Spinal cord (tissue), 10 donors: ENCODE results near the gene ANKRD22. TPM values are rescaled to one million over a fixed set of nuclear protein-coding genes. Genes with fewer than 3 reads are reported as not detected.
A peak's percentile ranks its signal among the peaks of the same experiment; 100 is the strongest.

Experiments
- DNase-seq, 6 donors: peaks; one replicate each; pipeline versions ENCODE4 v3.0.0 to v3.0.0-alpha.2; 2013 to 2015; ENCODE audit warnings: low spot score in 6 of 6, low read depth in 4 of 6
- H3K27ac ChIP-seq: one replicate; pipeline ENCODE4 v1.5.1; 2013; ENCODE audit warnings: low read depth, low read length, control low read depth
- H3K27me3 ChIP-seq: one replicate; pipeline ENCODE4 v1.6.1; 2013; ENCODE audit warnings: low read length; ENCODE audit not compliant: control insufficient read depth, insufficient read depth
- H3K36me3 ChIP-seq: one replicate; pipeline ENCODE4 v1.6.1; 2013; ENCODE audit warnings: low read length; ENCODE audit not compliant: control insufficient read depth, insufficient read depth
- H3K4me1 ChIP-seq: one replicate; pipeline ENCODE4 v1.6.1; 2013; ENCODE audit warnings: low read length; ENCODE audit not compliant: control insufficient read depth, insufficient read depth
- H3K4me3 ChIP-seq: one replicate; pipeline ENCODE4 v1.5.1; 2013; ENCODE audit warnings: low read depth, low read length, control low read depth
- H3K9me3 ChIP-seq: one replicate; pipeline ENCODE4 v1.6.1; 2013; ENCODE audit warnings: low read length; ENCODE audit not compliant: control insufficient read depth, insufficient read depth
- WGBS: methylation state at CpG from one replicate; pipeline ENCODE4 v1.1.5; 2013; ENCODE audit warnings: missing lambda C conversion rate; ENCODE audit not compliant: insufficient coverage; 5-methylcytosine and 5-hydroxymethylcytosine counted together
- polyA plus RNA-seq, 2 donors: library from polyadenylated mRNA; unstranded; fragments of 120-200 nt; gene quantifications; one replicate each; pipeline ENCODE4 v1.2.1, GENCODE V29; 2013; ENCODE audit not compliant: insufficient read length in 2 of 2
- total RNA-seq, 2 donors: library from RNA; depleted of rRNA in 1 of 2; stranded (reverse); fragments of 120-200 nt in 1 of 2; fragments of >200 nt in 1 of 2; gene quantifications; one replicate each; pipeline versions ENCODE4 v1.2.3 to v1.2.4, GENCODE V29; 2013 to 2014
- donor health status: healthy.

Gene ANKRD22
- total and polyA plus RNA-seq, 4 donors: 0.17 to 0.70 (median 0.59) TPM; not detected in 1

DNA sequence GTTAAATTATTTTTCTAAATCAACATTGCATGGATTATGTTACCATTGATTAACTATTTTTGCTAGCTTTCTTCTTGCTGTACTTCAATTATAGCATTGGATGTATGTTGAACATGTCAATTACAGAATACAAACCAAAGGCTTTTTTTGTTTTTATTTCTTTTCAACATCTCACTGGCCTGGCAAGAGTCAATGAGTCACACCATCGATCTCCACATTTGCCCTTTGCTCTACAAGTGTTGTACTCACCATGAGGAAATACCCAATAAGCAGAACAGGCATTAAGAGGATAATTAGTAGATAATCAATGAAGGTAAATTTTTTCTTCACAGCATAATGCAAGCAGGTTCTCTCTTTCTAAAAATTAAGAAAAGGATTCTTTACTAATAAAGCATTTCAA is 23.3 kb downstream of the ANKRD22 start:
- Histone ChIP-seq H3K27me3 (no peaks in the 10 kb centered on the region), H3K9me3 (no peaks in the 10 kb centered on the region), H3K4me1 (no peaks in the 10 kb centered on the region), H3K4me3 (no peak overlapping the region), H3K36me3 (no peaks in the 10 kb centered on the region), H3K27ac (no peak overlapping the region)
- WGBS: no CpG with 5 or more reads among the region's 1 CpG
- DNase-seq: no peak

DNA sequence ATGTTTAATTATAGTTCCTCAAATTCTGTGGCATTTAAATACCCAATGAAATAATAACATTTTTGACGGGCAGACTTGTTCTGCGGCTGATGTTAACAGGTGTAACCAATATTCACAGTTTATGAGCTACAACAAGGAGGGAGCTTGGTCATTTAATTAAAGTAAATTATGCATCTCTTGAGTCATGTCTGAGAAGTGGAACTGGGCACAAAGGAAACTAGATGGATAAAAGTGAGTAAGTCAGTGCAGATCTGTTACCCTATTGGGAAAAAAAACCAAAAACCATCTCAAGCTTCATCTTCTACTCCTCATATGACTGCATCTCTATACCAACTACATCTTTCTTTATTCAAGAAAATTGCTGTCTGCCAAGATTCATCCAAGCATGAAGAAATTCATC is 24.0 kb downstream of the ANKRD22 start:
- Histone ChIP-seq H3K27me3 (no peaks in the 10 kb centered on the region), H3K9me3 (no peaks in the 10 kb centered on the region), H3K27ac (no peak overlapping the region), H3K4me1 (no peaks in the 10 kb centered on the region), H3K36me3 (no peaks in the 10 kb centered on the region), H3K4me3 (no peak overlapping the region)
- WGBS: no CpG with 5 or more reads among the region's 2 CpGs
- no peak for DNase-seq

DNA sequence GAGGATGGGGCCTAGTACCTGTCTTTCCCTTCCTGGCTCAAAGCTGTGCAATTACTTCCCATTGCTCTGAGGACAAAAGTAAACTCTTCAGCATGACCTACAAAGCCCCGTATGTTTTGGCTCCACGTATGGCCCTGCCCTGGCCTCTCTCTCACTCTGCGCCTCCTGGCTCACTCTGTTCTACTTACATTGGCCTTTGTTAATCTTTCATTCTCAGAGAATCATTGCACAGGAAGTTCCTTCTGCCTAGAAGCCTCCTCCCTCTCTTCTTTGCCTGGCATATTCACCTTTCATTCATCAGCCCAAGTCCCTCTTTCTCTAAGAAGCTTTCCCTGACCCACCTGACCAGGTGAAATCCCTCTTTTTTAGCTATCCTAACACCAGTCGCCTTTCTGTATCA is 25.3 kb downstream of the ANKRD22 start:
- Histone ChIP-seq H3K27ac (no peak overlapping the region), H3K9me3 (no peaks in the 10 kb centered on the region), H3K4me1 (no peaks in the 10 kb centered on the region), H3K27me3 (no peaks in the 10 kb centered on the region), H3K4me3 (no peak overlapping the region), H3K36me3 (no peaks in the 10 kb centered on the region)
- DNase-seq: no peak
- 59% methylated on average over 3 of the region's 4 CpGs for WGBS

DNA sequence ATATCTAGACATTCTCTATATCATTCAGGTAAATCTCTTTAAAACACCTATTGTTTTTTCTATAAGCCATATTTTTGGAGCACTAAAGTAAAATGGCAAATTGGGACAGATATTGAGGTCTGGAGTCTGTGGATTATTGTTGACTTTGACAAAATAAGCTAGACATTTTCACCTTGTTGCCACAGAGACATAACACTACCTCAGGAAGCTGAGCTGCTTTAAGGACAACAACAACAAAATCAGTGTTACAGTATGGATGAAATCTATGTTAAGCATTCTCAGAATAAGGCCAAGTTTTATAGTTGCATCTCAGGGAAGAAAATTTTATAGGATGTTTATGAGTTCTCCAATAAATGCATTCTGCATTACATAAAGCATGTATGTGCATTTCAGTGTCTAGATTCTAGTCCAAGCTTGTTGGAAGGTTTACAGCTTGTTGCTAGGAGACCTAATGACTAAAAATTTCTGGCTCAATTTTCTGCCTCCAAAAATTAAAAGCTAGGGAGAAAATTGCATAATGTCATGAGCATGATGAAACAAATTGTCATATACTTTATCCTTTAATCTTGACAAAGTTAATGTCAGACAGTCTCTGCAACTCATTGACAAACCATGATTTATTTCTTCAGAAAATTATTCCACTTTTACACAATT is 30.8 kb downstream of the ANKRD22 start:
- Histone ChIP-seq H3K27ac (no peak overlapping the region), H3K4me3 (no peak overlapping the region), H3K27me3 (no peaks in the 10 kb centered on the region), H3K9me3 (no peaks in the 10 kb centered on the region), H3K36me3 (no peaks in the 10 kb centered on the region), H3K4me1 (no peaks in the 10 kb centered on the region)
- peak in 5 of 6 donors; percentile 7 to 74 (median 22) for DNase-seq

DNA sequence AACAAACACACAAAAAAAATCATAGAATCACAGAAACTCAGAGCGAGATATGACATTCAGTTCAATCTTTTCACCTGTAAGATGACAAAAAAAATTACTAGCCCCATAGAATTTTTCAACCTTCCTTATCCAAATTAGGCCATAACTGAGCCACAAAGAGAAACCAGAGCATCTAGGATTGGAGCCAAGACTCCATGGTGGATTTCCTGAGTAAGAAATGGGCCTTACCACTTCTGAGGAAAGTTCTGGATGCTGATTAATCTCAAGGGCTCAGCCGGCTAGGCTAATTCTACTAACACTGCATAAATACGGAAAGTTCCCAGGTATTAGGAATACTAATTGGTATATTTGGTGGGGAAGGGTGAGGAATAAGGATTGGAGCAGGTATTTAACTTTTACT is 32.4 kb downstream of the ANKRD22 start:
- no peak overlapping the region for H3K4me3 ChIP-seq
- no peaks in the 10 kb centered on the region for H3K36me3 ChIP-seq
- no peak for DNase-seq
- no peak overlapping the region for H3K27ac ChIP-seq
- 82% methylated on average over 3 of the region's 3 CpGs for WGBS
- H3K9me3 ChIP-seq: no peaks in the 10 kb centered on the region
- no peaks in the 10 kb centered on the region for H3K27me3 ChIP-seq
- H3K4me1 ChIP-seq: no peaks in the 10 kb centered on the region

DNA sequence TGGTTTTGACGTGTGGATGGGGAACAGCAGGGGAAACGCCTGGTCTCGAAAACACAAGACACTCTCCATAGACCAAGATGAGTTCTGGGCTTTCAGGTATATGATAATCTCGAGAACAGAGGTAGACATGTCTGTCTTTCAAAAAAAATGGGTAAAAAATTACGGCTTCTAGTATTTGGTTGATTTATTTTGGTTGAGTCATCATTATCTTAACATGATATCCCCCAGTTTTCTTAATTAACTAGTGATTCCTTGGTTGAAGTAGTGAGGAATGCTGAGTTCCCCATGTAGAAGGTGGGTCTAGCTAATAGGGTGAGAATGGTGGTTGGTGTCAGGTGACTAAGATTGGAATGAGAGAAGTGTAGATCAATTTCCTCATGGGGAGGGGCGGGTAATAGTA is 38.4 kb downstream of the ANKRD22 start:
- DNase-seq: no peak
- Histone ChIP-seq H3K4me3 (no peak overlapping the region), H3K27me3 (no peaks in the 10 kb centered on the region), H3K36me3 (no peaks in the 10 kb centered on the region), H3K4me1 (no peaks in the 10 kb centered on the region), H3K9me3 (no peaks in the 10 kb centered on the region), H3K27ac (no peak overlapping the region)
- WGBS: 100% methylated on average over 1 of the region's 6 CpGs

DNA sequence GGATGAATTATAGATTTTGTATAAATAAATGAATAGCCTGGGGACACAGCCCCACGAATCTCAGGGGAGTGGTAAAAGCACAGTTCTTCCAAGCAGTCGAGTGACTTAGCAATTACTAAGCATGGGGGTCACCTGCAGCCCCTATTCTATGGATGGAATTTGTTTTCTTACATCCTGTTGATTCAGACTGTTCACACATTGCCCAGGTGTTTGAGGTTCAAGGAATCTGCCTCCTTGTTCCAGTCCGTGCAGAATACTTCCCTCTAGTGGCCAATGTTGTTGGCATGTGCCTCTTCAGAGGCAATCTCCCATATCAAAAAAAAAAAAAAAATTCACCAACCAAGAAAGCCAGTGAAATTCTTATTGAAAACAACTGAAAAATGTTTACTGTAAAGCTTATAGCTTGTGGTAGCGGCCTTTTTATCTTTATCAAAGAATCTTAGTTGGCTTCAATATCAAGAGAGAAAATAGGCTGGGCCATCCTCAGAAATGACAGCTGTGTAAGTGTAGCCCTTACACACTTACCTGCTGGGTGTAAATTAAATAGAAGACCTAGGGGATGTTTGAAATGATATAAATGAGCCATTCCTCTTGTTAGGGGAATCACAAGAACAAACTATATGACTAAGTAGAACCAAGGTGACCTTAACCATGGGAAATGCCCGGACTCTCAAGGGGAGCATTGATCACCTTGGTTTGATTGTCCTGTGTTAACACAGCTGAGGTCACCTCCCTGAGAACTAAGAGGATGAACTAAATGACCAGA is 41.3 kb downstream of the ANKRD22 start:
- Histone ChIP-seq H3K9me3 (no peaks in the 10 kb centered on the region), H3K36me3 (no peaks in the 10 kb centered on the region), H3K27me3 (no peaks in the 10 kb centered on the region), H3K4me1 (no peaks in the 10 kb centered on the region), H3K4me3 (no peak overlapping the region), H3K27ac (no peak overlapping the region)
- DNase-seq: peak in 2 of 6 donors; percentile 28 to 49
- WGBS: 46% methylated on average over 3 of the region's 5 CpGs

DNA sequence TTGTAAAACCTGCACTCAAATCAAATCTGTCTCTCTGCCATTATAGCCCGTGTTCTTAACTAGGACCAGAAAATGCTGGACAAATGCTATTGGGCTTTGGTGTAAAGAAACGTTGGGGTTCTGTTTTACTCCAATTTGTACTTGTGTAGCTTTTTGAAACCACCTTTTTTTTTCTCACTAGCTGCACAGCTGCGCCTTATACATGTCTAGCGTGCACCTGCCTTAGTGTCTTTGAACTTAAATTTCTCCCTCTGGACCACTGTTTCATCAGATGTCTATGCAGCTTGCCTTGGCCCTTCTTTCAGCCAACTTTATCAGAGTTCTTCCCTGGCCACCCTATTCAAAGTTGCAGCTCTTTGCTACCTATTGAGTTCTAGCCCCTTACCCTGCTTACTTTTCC is 42.0 kb downstream of the ANKRD22 start:
- no peak for DNase-seq
- 86% methylated on average over 2 of the region's 4 CpGs for WGBS
- no peak overlapping the region for H3K27ac ChIP-seq
- H3K27me3 ChIP-seq: no peaks in the 10 kb centered on the region
- H3K4me1 ChIP-seq: no peaks in the 10 kb centered on the region
- H3K4me3 ChIP-seq: no peak overlapping the region
- no peaks in the 10 kb centered on the region for H3K9me3 ChIP-seq
- H3K36me3 ChIP-seq: no peaks in the 10 kb centered on the region

DNA sequence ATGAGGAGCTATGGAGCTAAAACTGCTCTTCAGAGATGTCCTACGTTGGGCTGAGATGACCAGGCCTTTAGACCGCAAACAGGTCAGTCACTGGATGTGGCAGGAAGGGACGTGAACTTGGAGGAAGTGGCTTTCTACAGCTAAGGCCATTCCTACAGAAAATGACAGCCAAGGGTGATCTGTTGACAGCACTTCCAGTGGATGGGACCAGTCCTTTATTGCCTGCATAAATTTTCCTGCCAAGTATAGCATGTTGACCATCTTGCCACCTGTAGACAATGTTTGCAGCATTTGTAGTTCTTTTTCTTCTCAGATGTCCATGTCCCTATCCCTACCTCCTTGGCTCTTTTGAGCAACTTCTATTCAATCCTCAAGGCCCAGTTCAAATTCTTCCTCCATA is 45.7 kb downstream of the ANKRD22 start:
- Histone ChIP-seq H3K4me1 (no peaks in the 10 kb centered on the region), H3K9me3 (no peaks in the 10 kb centered on the region), H3K36me3 (no peaks in the 10 kb centered on the region), H3K4me3 (no peak overlapping the region), H3K27me3 (no peaks in the 10 kb centered on the region), H3K27ac (no peak overlapping the region)
- 97% methylated on average over 3 of the region's 3 CpGs for WGBS
- DNase-seq: no peak

DNA sequence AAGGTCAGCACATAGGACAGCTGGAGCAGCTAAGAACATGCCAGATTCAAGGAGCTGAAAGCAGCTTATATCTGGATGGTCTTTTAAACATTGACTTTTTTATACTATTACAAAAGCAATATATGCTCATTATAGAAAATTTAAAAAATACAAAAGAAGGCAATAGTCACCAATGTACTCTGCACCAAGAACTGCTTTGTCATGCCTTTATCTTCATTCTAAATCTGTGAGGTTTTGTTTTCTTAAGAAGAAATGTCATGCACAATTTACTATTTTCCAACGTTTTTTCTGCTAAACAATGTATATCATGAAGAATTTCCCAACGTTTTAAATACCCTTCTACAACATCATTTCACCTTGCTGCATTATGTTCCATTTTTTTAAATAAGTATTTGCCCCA is 46.3 kb downstream of the ANKRD22 start:
- no peak for DNase-seq
- Histone ChIP-seq H3K4me1 (no peaks in the 10 kb centered on the region), H3K4me3 (no peak overlapping the region), H3K36me3 (no peaks in the 10 kb centered on the region), H3K9me3 (no peaks in the 10 kb centered on the region), H3K27me3 (no peaks in the 10 kb centered on the region), H3K27ac (no peak overlapping the region)
- no CpG with 5 or more reads among the region's 2 CpGs for WGBS
